ENCODE results near the gene PATL2.
A peak's percentile ranks its signal among the peaks of the same experiment; 100 is the strongest.
"Not testable (repeated sequence)": the region's sequence is repeated elsewhere in the genome, so short reads cannot be mapped to it uniquely, and the experiment has no call there.

PATL2 gene

DNA sequence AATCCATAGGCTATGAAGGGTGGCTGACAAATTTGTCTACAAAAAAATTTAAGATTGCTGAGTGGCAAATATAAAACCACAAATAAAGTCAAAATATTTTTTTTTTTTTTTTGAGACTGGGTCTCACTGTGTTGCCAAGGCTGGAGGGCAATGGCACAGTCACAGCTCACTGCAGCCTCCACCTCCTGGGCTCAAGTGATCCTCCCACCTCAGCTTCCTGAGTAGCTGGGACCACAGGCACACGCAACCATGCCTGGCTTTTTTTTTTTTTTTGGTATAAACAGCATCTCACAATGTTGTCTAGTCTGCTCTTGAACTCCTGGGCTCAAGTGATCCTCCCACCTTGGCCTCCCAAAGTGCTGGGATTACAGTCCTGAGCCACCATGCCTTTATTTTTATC lies 20.9 kb downstream of the PATL2 start:
- DNase-seq (ENCODE audit: low spot score), result not testable (repeated sequence)

DNA sequence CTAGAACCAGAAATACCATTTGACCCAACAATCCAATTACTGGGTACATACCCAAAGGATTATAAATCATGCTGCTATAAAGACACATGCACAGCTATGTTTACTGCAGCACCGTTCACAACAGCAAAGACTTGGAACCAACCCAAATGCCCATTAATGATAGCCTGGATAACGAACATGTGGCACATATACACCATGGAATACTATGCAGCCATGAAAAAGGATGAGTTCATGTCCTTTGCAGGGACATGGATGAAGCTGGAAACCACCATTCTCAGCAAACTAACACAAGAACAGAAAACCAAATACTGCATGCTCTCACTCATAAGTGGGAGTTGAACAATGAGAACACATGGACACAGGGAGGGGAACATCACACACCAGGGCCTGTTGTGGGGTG lies 21.8 kb downstream of the PATL2 start:
- not testable (repeated sequence) for DNase-seq (ENCODE audit: low spot score)

DNA sequence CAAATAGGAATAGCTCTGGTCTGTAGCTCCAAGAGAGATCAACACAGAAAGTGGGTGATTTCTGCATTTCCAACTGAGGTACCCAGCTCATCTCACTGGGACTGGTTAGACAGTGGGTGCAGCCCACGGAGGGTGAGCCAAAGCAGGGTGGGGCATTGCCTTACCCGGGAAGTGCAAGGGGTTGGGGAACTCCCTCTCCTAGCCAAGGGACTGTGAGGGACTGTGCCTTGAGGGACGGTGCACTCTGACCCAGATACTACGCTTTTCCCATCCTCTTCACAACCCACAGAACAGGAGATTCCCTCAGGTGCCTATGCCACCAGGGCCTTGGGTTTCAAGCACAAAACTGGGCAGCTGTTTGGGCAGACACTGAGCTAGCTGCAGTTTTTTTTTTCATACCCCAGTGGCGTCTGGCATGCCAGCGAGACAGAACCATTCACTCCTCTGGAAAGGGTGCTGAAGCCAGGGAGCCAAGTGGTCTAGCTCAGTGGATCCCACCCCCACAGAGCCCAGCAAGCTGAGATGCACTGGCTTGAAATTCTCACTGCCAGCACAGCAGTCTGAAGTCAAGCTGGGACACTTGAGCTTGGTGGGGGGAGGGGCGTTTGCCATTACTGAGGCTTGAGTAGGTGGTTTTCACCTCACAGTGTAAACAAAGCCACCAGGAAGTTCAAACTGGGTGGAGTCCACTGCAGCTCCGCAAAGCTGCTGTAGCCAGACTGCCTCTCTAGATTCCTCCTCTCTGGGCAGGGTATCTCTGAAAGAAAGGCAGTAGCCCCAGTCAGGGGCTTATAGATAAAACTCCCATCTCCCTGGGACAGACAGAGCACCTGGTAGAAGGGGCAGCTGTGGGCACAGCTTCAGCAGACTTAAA lies 28.1 kb downstream of the PATL2 start:
- not testable (repeated sequence) for DNase-seq (ENCODE audit: low spot score)

DNA sequence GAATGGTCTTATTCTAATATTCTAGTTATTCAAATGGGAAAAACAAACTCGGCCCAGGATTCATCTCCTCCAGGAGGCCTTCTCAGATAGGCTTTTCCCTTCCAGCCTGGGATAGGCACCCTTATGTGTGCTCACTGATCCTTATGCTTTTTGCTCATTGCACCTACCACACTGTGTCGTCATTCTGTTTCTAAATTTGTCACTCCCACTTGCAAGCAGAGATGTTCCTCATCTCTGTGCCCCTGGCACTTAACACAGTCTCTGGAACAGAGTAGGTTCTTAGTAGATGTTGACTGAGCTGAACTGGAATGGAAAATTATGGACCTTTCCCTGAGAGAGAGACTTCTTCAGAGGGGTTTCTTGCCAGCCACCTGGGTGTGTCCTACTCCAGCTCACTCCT lies 28.9 kb downstream of the PATL2 start:
- no peak for DNase-seq (ENCODE audit: low spot score)

DNA sequence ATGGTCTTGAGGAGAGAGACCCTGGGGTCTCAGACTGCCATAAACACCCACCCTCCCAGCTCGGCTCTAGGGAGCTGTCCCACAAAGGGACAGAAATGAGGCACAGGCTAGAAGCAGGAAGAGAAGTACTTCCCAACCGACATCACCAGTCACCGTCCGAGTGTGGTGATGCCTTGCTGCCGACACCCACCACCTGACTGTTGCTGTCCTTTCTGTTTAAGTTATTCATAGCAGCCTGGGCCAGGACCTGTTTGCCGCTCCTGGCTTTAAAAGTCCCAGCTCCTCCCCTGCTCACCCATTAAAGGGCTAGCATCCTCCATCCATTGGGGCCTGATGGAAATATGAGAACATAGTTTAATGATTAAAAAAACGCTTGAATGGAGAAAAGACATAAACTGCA lies 34.4 kb downstream of the PATL2 start:
- DNase-seq (ENCODE audit: low spot score), result no peak

DNA sequence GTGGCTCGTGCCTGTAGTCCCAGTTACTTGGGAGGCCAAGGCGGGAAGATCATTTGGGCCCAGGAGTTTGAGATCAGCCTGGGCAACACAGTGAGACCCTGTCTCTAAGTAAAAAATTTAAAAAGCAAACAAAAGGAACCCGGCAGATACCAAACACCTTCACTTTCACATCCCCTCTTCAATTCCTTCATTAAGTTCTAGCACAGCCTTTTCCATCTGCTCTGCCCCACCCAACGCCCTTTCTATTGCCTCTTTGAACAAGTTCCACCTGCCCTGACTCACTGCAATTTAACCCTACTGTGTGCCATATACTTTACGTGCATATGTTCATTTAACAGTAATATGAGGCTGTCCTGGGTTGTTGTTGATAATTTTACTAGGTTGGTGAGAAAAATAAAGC lies 35.2 kb downstream of the PATL2 start:
- no peak for DNase-seq (ENCODE audit: low spot score)

DNA sequence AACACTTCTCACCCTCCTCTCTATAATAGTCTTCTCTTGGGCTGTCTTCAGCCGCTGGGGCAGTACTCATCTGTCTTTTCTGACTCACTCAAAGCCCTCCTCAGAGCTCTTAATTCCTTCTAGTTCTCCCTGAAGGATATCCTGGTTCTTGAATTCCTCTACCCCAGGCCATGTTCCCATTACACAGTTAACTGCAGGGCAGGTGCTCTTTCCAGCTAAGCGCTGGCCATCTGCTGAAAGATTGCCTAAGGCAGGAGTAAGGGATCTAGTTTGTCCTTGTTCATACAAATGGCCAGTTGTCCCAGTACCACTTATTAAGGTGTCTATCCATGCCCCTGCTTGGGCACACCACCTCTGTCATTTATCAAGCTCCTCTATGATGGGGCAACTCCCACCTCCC lies 37.5 kb downstream of the PATL2 start:
- no peak for DNase-seq (ENCODE audit: low spot score)

DNA sequence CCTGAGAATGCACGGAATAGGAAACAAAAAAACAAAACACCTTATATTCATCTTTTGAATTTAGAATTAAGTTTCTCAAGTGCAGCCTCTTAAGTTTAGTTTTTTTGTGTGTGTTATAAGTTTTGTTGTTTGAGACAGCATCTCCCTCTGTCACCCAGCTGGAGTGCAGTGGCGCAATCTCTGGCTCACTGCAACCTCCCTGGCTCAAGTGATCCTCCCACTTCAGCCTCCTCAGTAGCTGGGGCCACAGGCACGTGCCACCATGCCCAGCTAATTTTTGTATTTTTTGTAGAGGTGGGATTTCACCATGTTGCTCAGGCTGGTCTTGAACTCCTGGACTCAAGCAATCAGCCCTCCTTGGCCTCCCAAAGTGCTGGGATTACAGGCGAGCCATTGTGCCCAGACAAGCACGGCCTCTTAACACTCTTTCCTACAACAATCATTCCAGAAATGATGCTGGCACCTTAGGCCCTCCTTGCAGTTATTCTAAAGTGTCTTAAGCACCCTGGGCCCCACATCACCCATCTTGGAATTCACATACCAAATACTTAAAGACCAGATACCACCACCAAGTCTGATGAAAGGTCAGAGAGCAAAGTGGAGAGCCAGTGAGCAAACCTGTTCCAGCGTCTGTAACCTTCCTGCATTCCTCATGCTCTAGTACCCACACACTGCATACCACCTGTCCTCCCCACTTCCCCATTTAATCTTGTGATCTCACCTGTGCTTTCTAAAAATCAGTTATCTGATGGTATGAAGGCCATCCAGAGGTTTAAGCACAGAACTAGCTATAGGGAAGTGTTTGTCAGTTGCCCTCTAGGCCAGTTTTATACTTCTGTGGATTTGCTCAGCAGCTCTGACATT lies 40.8 kb downstream of the PATL2 start:
- DNase-seq (ENCODE audit: low spot score), result no peak

DNA sequence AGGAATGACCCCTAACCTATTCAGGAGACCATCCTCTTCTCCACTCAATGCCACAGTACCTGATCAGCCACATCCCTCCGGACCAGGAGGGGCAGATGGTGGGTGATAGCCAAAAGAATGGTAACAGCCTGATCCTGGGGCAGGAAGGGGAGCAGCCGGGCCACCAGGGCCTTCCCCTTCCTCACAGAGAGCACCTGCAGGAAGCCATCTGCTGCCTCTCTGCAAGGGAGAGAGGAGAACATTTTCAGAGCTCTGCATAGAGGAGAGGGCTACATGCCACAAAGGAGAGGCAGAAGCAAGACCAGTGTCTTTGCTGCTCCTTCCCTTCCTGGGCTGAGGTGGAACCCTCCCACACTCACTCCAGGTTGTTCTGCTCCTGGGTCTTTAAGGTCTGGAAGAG lies 42.2 kb downstream of the PATL2 start:
- no peak for DNase-seq (ENCODE audit: low spot score)

DNA sequence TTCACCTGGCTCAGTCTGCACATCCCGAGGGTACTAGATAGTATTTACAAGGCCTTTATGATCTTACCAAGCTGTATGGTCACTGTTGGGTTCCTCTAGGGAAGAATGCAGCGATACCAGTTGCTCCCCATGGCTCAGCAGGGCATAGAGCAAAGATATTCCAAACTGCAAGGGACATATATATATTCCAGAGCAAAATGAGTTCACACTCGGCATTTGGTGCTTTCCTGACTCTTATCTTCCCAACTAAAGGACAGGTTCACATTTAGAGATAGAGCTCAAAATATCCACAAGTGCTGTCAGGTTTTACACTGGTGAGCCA lies 44.1 kb downstream of the PATL2 start:
- DNase-seq (ENCODE audit: low spot score), result no peak

DNA sequence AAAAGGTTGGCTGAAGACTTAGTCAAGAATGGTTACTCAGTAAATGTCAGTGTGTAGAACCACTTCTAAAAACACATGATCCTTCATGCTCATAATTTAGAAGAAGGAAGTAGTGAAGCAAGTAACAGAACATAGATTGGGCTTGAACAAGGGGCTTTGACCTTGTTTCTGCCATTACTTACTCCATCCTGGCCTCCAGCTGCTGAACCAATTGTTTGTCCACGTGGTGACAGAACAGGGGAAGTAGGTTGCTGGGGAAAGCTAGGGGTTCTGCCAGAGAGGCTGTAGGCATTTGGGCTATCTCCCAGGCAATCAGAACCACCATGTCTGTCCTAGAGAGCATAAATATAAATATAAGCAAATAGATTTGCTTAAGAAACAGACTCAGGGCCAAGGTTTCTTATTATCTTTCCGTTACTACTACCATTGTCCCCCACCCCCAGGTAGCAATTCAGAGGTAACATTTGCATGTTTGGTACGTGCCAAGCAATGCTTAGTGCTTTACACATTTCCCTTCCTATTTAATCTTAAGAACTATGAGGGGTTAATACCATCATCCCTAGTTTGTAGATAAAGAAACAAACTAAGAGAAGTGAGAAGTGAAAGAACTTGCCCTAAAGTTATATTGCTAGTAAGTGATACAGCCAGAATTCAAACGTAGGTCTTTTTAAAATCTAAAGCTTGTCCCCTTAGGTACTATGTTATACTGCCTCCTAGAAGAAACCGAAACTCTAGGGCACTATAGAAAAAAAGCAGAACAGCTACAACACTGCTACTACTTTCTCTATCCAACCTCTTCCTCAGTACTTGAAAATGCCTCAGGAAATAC lies 44.7 kb downstream of the PATL2 start:
- DNase-seq (ENCODE audit: low spot score), result peak; percentile 8

DNA sequence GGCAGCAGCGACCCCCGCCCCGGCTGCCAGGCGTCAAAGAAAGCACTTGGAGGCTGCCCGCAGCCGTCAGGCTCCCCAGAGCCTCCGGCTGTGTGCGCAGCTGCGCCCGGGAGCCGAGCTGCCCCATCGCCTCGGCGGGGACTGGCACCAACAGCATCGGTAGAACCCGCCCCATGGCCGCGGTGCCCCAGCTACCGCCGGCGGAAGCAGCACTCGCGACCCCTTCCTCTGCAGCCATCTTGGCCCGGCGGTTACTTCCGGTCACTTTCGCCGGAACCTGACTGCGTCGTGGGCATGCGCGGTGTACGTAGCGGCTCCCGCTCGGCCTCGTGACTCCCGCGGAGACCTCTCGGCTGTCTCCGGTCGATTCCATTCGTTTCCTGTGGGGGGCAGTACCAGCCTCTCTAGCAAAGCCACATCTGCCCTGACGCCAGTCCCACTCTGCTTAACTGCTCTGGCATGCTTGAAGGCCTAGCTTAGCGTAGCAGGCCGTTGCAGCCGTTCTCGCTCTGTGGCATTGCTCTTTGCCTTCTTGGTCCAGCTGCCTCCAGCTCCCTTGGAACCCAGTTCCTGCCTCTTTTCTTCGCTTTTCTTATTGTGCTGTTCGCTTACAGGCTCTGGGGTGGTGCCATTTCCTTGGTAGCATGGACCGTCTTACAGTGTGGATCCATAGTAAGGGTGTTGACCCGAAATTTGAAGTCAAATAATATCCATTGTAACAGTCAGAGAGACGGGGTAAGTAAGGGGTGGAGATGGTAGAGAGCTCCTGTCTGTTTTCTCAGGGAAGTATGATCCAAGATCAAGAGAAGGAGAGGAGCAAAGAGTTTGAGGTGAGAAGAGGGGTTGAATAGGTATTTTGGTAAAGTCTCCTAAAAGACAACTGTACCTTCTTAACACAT lies 47.5 kb downstream of the PATL2 start, which contains the start of gene SPG11:
Gene SPG11, minus strand, starts transcription at position 253 of the 899 bp plus-strand sequence. Its CDS starts 15 bp downstream, at position 238.
- DNase-seq (ENCODE audit: low spot score), result peak; percentile 98

DNA sequence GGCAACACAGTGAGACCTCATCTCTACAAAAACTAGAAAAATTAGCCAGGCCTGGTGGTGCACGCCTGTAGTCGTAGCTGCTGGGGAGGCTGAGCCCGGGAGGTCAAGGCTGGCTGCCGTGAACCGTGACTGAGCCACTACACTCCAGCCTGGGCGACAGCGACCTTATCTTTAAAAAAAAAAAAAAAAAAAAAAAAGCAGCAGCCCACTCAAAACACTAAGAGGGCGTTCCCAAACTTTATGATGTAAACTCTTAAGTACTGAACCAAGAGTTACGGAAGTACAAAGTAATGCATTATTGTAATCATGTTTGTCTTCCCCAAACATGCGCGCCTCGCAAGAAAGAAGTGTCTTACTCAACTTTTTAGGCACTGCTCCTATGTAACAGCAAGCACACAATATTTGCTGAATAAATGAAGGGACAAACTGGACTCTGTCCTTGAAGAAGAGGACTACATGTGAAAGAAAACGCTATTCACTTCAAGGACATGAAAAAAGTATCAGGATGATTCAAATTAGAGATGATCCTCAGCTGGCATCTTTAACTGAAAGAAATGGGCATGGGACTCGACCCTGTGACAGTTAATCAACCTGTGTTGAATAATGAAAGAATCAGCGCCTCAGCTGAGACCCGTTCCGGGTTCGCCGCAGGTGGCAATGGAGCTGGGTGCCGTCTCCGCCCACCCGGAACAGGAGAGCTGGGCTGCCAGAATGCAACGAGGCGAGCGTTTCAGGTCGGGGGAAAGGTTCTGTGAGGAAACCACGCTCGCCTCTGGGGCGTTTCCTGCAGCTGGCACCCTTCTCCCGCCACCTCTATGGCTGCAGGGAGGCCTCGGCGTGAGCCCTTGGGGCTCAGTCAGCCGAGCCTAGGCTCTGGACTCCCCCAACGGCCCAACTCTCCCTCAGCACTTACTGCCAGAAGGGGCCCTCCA lies 48.4 kb downstream of the PATL2 start:
- no peak for DNase-seq (ENCODE audit: low spot score)

DNA sequence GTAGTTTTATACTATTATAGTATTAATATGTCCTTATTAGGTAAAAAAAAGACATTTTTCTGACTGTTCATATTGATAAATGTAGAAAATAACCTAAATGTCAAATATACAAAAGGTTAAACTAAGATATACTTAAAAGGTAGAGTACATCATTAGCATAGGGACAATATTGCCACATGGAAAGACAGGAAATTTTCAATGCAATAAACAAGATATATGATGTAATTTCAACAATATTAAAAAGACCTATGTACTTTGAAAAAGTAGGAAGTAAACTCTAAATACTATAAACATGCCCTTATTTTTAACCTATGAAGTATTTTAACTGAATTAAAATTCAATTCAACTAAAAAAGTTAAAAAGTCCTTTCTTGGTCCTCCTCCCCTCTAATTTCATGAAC lies 49.5 kb downstream of the PATL2 start:
- DNase-seq (ENCODE audit: low spot score), result no peak

DNA sequence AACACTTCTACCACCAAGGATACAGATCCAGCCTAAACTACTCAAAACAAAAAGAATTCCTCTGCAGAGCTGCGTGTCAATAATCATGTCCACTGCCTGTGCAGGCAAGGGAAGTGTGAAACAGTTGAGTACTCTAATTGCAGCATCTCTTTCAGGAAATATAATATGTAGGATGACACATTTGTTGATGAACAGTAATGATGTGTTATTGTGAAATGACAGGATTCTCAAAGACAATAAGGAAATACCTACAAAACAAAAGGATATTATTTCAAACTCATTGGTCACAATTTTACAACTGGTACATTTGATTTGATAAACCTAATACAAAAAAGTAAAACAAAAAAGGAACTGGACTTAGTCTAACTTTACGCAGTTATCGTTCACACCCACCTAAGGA lies 52.1 kb downstream of the PATL2 start:
- no peak for DNase-seq (ENCODE audit: low spot score)

DNA sequence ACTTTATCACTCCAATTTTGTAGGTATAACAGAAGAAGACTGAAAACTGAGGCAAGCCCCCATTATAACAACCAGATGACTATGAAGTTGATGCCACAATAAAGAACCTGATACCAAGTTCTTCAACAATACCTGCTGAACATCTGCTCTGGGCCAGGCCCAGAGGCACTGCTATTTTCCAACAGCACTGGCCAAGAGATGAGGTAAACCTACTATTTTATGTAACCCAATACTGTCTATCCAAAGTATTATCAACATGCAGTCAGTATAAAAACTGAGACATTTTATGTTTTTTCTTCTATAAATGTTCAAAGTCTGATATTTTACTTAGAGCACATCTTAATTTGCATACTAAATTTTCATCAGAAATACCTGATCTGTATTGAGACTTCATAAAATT lies 53.7 kb downstream of the PATL2 start:
- no peak for DNase-seq (ENCODE audit: low spot score)

DNA sequence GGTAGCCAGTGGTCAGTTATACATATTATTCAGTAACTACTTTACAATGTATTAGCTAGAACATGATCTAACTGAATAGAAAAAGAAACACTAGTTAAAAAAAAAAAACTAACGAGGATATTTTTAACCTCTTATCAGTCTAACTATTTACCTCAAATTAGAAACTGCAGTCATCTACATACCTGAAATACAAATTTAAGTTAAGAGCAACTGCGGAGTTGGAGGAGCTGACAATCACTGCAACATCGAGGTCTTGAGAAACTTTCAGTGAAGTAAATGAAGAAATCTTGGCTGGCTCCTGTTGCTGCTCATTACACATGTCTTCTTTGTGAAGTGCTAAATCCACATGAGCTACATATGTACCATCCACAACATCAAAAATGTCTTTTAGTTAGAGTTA lies 54.2 kb downstream of the PATL2 start:
- no peak for DNase-seq (ENCODE audit: low spot score)

DNA sequence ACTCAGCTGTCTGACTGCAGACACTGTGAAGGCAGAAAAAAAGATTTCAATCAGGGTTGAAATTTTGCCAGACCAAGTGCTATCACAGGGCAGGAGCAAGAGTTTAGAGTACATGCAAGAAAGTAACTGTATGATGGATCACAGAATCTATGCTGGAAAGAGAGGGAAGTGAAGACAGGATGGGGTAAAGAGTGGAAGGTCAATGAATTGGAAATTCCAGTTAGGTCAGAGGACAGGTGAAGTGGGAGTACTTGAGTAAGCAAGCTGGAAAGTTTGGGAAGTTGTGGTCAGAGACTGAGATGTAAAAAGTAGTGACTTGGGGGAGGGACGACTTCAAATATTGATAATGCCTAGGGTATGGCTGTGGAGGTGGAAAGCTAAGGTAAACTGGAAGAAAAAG lies 54.8 kb downstream of the PATL2 start:
- DNase-seq (ENCODE audit: low spot score), result no peak

DNA sequence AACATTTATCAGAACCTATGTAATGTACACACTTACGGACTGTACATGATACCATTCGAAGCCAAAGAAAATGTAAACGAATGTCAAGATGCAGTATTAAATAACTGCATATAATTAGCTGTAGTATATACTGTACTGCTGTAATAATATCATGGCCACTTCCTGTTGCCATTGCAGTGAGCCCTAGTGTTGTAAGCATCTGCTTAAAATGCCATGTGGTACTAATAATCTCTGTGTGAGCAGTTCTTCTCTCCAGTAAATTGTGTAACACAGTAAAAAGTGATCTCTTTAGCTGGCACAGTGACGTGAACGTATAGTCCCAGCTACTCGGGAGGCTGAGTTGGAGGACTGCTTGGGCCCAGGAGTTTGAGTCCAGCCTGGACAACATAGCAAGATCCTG lies 56.3 kb downstream of the PATL2 start:
- no peak for DNase-seq (ENCODE audit: low spot score)

DNA sequence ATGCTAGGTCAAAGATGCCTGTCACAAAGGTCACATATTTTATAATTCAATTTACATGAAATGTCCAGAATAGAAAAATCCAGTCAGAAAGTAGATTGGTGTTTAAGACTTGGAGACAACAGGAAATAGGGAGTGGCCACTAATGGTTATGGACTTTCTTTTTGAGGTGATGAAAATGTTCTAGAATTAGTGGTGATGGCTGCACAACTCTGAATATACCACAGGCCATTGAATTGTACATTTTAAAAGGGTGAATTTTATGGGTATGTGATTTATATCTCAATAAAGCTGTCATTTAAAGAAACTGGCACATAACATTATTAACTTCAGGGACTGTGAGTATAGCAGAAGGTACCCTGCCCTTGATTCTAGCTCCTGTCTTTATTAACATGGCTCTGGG lies 63.5 kb downstream of the PATL2 start:
- no peak for DNase-seq (ENCODE audit: low spot score)
